ENCODE data around the gene GOLGA3.
"Not testable (repeated sequence)": the region's sequence is repeated elsewhere in the genome, so short reads cannot be mapped to it uniquely, and the experiment has no call there.

The GOLGA3 gene

DNA sequence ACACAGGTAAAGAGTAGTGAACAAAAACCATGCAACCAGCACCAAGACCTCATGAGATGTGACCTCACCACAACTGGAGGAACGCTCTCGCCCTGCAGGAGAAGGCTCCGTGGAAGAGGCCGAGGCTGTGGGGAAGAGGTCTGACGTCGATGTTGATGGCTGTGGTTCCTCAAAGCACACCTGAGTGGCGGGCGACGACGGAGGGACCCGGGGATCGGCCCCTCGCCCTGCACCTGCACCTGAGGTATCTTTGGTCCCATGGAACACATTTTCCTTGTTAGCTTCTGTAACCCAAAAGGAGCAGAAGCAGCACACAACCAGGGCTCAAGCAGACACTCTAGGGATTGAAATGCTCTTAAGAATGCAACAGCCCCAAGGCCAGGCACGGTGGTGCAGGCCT, 40.9 kb upstream of the GOLGA3 start:
- in situ Hi-C loops (cut with MboI; ENCODE audit: low pct_unique_long_range_greater_than_20kb, low sequenced_read_pairs, unreplicated experiment), result no loop called here
- TF ChIP-seq CTCF (IDR thresholded peaks at IDR 0.05; ENCODE audit: extremely low read depth, insufficient read depth, missing control alignments), result no peak

DNA sequence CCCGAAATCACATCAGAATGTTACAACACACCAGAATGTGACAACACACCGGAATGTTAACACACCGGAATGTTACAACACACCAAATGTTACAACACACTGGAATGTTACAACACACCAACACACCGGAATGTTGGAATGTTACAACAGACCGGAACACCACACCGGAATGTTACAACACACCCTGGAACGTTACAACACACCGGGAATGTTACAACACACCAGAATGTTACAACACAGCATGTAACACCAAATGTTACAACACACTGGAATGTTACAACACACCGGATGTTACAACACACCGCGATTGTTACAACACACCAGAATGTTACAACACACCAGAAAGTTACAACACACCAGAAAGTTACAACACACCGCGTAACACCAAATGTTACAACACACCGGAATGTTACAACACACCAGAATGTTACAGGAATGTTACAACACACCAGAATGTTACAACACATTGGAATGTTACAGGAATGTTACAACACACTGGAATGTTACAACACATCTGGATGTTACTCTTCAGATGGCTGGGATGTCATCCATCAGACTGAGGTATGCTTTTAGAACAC, 37.7 kb upstream of the GOLGA3 start:
- TF ChIP-seq CTCF (IDR thresholded peaks at IDR 0.05; ENCODE audit: extremely low read depth, insufficient read depth, missing control alignments), result no peak
- DNase-seq (ENCODE audit: low spot score), result no peak
- in situ Hi-C loops (cut with MboI; ENCODE audit: low pct_unique_long_range_greater_than_20kb, low sequenced_read_pairs, unreplicated experiment), result no loop called here

More for the DNA sequence above, 40.9 kb upstream of the GOLGA3 start:
- no peak for DNase-seq (ENCODE audit: low spot score)

DNA sequence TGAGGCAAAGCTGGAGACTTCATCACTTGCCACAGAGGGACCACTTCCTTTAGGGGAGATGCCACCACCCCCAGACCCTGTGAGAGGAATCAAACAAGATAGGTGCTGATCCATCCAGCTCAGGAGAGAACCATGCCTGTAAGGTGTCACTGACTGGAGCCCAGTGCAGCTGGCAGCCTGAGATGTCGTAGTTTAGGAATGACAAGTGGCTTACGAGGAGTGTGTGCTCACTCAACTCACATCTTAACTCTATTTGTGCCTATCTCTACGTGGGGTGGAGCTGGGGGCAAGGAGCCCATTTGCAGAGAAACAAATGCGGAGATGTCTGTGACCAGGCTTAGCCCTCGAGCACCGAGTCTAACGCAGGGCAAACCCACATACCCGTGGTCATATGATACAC, 32.9 kb upstream of the GOLGA3 start:
- TF ChIP-seq CTCF (IDR thresholded peaks at IDR 0.05; ENCODE audit: extremely low read depth, insufficient read depth, missing control alignments), result no peak
- no peak for DNase-seq (ENCODE audit: low spot score)
- in situ Hi-C loops (cut with MboI; ENCODE audit: low pct_unique_long_range_greater_than_20kb, low sequenced_read_pairs, unreplicated experiment), result no loop called here

DNA sequence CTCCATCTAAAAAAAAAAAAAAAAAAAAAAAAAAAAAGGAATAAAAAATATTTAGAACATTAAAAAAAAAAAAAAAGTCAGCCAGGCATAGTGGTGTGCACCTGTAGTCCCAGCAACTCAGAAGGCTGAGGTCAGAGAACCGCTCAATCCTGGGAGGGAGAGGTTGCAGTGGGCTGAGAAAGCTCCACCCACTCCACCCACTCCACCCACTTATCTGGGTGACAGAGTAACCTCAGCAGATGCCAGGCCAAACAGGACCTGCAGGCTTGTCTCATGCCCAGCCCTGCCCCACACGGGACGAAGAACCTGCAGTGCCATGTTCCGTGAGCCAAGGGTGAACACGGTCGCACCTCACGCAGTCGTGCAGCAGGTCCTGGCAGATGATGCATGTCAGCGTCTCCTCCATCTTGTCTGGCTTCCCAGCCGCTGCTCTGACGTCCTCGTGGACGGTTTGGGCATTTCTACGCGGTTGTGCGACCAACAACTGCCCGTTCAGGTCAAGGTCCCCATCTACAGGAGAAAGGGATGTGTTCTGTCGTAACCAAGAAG, 30.1 kb upstream of the GOLGA3 start:
- in situ Hi-C loops (cut with MboI; ENCODE audit: low pct_unique_long_range_greater_than_20kb, low sequenced_read_pairs, unreplicated experiment), result no loop called here
- no peak for DNase-seq (ENCODE audit: low spot score)
- no peak for TF ChIP-seq CTCF (IDR thresholded peaks at IDR 0.05; ENCODE audit: extremely low read depth, insufficient read depth, missing control alignments)

GRCh38 chr12:132857019-132857418, 28.4 kb upstream of the GOLGA3 start:
- in situ Hi-C loops (cut with MboI; ENCODE audit: low pct_unique_long_range_greater_than_20kb, low sequenced_read_pairs, unreplicated experiment); DNase-seq (ENCODE audit: low spot score): not testable (repeated sequence)

DNA sequence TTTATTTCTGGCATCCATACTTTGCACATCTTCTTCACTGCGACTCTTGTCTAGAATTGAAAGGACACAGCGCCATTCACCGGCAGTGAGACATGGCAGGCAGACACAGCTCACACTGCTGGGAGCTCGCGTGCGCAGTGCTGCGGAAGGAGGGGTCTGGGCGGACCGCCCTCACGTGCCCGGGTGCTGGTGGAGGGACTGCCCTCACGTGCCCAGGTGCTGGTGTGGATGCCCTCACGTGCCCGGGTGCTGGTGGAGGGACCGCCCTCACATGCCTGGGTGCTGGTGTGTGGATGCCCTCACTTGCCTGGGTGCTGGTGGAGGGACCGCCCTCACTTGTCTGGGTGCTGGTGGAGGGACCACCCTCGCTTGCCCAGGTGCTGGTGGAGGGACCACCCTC, 27.9 kb upstream of the GOLGA3 start:
- in situ Hi-C loops (cut with MboI; ENCODE audit: low pct_unique_long_range_greater_than_20kb, low sequenced_read_pairs, unreplicated experiment), result no loop called here
- no peak for DNase-seq (ENCODE audit: low spot score)
- TF ChIP-seq CTCF (IDR thresholded peaks at IDR 0.05; ENCODE audit: extremely low read depth, insufficient read depth, missing control alignments), result no peak

- DNase-seq (ENCODE audit: low spot score); in situ Hi-C loops (cut with MboI; ENCODE audit: low pct_unique_long_range_greater_than_20kb, low sequenced_read_pairs, unreplicated experiment): not testable (repeated sequence)
Observed at GRCh38 chr12:132855211-132855610, 26.5 kb upstream of the GOLGA3 start.
